NCI-H1092 (cell line): ENCODE results near the gene ANHX.
"Not testable (repeated sequence)": the region's sequence is repeated elsewhere in the genome, so short reads cannot be mapped to it uniquely, and the experiment has no call there.

ENCODE experiments used
- DNase-seq: peaks from one replicate; lab custom pipeline; 2025; lab: John Stamatoyannopoulos, UW

ANHX gene

DNA sequence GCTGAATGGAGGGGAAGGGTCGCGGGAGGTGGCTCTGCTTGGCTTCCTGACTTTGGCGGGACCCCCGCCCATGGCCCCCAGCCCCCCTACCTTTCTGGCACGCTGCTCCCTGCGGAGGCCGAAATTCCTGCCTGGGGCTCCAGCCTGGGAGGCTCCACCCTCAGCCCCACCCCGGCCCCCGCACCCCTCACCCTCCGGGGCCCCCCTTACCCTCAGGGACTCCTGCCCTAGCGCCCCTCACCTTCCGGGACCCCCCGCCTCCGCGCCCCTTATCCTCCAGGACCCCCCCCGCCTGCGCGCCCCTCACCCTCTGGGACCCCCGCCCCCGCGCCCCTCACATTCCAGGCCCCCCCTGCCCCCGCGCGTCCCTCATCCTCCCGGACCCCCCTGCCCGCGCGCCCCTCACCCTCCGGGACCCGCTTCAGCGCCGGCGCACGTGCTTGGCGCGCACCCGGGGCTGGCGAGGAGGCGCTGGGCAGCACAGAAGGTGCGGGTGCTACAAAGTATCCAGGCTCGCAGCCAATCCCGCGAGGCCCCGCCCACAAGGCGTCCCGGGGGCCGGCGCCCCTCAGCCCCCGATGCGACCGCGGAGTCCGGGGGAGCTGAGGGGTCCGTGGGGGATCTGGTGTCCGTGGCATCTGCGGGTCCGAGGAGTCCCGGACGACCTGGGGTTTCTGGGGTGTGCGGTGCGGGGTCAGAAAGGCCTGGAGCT, at the start of gene ANHX:
TSS of gene ANHX (minus strand) at position 477 of the 712 bp plus-strand sequence. CDS start 1,521 bp downstream, outside the sequence.
- no peak for DNase-seq

GRCh38 chr12:133264668-133265067, 29.0 kb upstream of the ANHX start:
- DNase-seq: not testable (repeated sequence)

DNA sequence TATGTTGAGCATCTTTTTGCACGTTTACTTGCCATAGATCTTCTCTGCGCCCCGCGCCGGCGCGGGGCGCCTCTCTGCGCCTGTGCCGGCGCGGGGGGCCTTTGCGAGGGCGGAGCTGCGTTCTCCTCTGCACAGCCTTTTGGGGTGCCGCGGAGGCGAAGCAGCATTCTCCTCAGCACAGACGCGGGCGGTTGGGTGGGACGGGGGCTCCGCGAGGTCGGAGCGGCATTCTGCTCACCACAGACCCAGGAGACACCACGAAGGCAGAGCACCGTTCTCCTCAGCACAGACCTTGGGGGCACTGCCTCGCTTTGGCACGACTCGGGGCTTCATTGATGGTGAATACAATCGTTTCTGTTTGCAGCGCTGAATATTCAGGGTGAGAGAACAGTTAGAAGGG, 28.5 kb upstream of the ANHX start:
- no peak for DNase-seq

- no peak for DNase-seq
These were observed 20.6 kb upstream of the ANHX start for GRCh38 chr12:133256321-133256720.

- not testable (repeated sequence) for DNase-seq
These were observed 20.2 kb upstream of the ANHX start for GRCh38 chr12:133255833-133256232.

- no peak for DNase-seq
These were observed 16.1 kb upstream of the ANHX start for GRCh38 chr12:133251732-133252131.

DNA sequence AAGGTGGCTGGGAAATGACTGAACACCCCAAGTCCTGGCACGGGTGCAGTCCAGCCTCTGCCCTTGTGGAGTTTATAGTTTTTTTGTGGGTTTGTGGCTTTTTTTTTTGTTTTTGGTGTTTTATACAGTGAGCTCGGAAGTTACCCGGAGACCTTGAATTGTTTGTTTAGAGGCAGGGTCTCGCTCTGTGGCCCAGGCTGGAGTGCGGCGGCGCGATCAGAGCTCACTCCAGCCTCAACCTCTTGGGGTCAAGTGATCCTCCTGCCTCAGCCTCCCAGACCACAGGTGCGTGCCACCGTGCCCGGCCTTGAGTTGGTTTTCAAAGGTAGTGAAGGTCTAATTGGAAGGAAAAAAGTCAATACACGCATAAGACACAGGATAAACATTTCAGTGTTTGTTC, 879 bp upstream of the ANHX start:
- no peak for DNase-seq

- DNase-seq: no peak
These were observed 467 bp upstream of the ANHX start for GRCh38 chr12:133236144-133236543.

DNA sequence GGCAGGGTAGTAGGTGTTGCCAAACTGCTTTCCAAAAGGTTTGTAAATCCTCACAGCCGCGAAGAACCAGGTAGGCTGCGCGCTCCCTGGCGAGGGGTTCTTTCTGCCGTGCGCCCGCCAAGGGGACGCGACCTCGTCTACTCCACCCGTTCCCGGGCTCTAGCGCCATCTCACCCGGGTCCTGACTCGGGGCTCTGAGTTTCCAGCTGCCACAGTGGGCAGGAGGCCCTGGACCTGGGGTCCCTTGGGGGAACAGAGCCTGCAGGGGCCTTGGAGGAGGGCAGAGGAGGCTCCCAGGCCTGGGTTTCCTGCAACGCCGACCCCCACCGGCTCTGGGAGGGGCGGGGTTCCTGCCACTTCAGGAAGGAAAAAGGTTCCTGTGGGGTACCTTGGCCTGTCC, 706 bp downstream of the ANHX start:
- no peak for DNase-seq

GRCh38 chr12:133233993-133234564, 1.6 kb downstream of the ANHX start:
- DNase-seq: no peak

DNA sequence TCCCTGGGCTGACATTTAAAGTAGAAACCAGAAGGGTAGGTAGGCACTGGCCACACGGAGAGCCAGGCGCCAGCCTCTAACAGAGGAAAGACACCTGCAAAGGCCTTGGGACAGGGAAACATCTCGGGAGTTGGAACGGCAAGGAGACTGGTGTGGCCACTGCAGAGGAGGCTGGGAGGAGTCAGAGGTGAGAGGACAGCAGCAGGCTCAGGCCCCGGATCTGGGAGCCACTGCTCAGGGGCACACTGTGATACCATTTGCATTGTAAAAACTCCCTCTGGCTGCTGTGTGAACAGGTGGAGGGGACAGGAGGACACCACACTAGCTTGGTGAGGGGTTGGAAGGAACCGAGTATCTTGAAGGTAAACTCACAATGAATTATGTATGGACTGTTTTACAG, 2.7 kb downstream of the ANHX start:
- DNase-seq: no peak

GRCh38 chr12:133231001-133231400, 4.7 kb downstream of the ANHX start:
- DNase-seq: no peak

- no peak for DNase-seq
These were observed 8.3 kb downstream of the ANHX start for GRCh38 chr12:133227281-133227852.

DNA sequence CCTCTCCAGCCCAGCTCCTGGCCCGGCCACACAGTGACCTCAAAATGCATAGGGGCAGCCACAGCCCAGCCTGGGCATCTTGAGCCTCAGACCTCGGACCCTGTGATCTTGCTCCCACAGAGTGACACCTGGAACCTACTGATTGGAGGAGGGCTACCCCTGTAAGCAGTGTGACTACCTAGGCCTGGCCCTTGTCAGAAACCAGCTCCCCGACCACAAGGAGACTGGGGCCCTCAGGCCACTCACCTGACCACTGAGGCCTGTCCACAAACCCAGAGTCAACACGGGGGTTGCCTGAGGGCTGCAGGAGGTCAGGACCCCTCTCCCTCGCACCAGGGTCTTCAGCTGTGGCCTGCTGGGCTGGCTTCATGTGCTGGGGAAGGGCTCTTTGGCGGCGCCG, 9.0 kb downstream of the ANHX start:
- DNase-seq: no peak

DNA sequence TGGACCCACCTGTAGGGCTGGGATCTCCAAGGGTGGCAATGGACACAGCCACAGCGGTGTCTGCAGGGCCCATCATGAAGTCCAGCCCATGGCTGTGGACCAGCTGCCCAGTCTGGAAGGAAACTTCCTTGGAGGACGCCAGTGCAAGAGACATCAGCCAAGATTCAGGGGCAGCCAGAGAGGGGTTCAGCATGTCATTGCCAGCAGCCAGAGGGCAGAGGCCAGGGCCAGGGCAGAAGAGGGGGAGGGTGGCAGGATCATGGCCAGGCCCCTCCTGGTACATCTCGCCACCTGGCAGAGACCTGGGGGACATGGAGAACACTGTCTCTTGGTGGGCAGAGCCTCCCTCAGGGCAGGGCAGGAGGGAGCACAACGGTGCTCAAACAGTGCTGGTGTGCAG, 10.2 kb downstream of the ANHX start:
- no peak for DNase-seq

DNA sequence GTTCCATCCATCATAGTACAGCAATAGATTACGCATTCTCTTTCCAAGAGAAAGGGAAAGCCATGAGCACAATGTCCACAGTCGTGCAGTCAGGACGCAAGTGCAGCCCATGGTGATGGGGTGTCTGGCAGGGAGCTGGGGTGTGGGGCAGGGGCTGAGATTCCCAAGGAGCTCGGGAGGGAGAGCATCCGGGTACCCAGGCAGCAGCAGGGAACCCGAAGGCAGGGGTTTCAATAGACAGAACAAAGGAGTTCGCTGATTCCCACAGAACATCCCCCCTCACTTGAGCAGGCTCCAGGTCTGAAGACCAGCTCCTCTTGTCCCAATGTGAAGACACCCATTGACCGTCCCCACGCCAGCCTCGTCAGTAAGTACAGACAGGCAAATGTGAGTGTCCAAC, 13.5 kb downstream of the ANHX start:
- DNase-seq: no peak

DNA sequence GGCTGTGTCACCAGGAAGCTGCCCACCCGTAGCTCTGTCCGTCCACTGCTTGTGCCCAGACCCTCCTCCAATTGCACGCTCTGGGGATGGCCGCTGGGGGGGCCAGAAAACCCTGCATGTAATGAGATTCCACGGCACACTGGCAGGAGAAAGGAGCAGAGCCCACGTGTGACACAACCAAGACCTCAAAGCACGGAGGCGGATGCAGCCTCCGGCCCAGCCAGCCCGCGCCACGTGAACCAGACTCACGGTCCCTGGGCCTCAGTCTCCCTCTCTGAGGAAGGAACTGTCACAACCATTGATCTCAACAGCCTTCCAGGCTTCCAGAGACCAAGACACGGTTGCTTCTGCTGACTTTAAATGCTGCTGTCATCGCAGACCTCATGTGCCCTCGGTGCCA, 14.4 kb downstream of the ANHX start:
- no peak for DNase-seq

DNA sequence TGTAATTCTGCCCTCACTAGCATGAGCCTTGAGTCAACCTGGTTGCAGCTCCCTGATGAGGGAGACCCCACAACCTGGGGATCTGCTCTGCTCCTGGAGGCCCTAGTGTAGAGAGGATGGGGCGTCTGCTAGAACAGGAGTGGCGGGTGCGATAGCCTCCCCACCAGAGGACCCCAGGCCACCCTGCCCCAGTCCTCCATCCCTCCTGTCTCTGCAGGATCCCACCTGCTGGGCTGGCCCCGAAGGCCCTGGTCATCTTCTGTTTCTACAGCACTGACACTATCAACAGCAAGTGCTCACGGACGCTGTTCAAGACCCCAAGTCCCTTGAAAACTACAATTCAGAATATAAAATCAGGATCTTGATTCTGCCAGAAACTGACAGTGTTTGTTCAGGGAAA, 15.2 kb downstream of the ANHX start:
- no peak for DNase-seq

DNA sequence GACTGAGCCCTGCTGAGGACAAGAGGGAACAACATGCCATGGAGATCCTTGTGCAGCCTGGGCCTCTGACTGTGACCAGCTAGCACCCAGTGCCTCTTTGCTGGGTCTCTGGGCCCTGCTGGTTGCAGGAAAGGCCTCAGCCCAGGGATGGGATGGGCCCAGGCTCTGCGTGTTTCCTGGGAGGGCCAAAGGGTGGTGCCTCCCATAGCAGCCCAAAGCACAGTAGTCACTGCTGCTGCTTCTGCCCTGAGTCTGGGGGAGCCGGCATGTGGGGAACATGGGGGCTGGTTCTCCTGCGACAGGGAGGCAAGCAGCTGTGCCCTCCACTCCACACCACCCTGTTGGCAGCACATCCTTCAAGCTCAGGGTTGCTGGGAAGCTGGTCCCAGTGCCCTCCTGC, 18.5 kb downstream of the ANHX start:
- DNase-seq: no peak

DNA sequence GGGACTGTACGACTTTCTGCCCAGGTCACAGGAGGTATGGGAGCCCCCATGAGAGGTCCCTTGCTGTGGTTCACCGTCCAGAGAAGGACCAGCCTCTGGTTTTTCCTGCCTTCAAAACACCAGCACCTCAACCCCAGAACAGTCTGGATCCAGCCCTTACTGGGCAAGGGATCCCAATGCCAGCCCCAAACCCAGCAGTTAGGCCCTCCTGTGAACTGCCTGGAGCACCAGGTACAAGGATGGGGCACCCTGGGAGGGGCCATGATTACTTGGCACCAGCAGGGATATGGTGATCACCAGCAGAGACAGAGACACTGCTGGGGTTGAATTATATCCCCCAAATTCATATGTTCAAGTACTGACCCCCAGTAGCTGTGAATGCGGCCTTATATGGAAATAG, 20.0 kb downstream of the ANHX start:
- DNase-seq: no peak

- DNase-seq: no peak
These were observed 29.3 kb downstream of the ANHX start for GRCh38 chr12:133206390-133206789.

DNA sequence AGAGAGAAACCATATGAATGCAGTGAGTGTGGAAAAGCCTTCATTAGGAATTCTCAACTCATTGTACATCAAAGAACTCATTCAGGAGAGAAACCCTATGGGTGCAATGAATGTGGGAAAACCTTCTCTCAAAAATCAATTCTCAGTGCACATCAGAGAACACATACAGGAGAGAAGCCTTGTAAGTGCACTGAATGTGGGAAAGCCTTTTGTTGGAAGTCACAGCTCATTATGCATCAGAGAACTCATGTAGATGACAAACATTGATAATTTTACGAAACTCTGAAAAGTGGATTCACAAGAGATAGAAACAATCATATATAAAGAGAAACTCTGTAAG, 31.4 kb downstream of the ANHX start:
- no peak for DNase-seq

- DNase-seq: no peak
These were observed 32.1 kb downstream of the ANHX start for GRCh38 chr12:133203344-133204263.
